MM.1S (cell line): ENCODE measurements around the gene SHCBP1.

Experiments
- DNase-seq: peaks from one replicate; pipeline ENCODE4 v3.0.0-alpha.2; 2015
- H2AFZ ChIP-seq: fragments of 300-600 bp; sonication (generic); 2 replicates; pipeline ENCODE4 v1.6.0; 2016; ENCODE audit warnings: antibody characterized with exemption, low read length
- H3F3A ChIP-seq: fragments of 300-600 bp; sonication (generic); 2 replicates; pipeline ENCODE4 v1.6.1; 2016; ENCODE audit warnings: mild to moderate bottlenecking, antibody characterized with exemption, low read length, moderate library complexity, mixed read lengths; ENCODE audit not compliant: insufficient read depth
- H3K27ac ChIP-seq: fragments of 300-600 bp; sonication (generic); 2 replicates; pipeline ENCODE4 v1.5.1; 2016; ENCODE audit warnings: mild to moderate bottlenecking, low read length
- H3K27me3 ChIP-seq: fragments of 300-600 bp; sonication (generic); replicated peaks from 2 replicates; pipeline ENCODE4 v1.6.0; 2016; ENCODE audit warnings: low read length; ENCODE audit not compliant: insufficient read depth
- H3K36me3 ChIP-seq: fragments of 300-600 bp; sonication (generic); replicated peaks from 2 replicates; pipeline ENCODE4 v1.6.1; 2016; ENCODE audit warnings: mild to moderate bottlenecking, low read length, mixed read lengths; ENCODE audit not compliant: insufficient read depth
- H3K4me1 ChIP-seq: fragments of 300-600 bp; sonication (generic); 2 replicates; pipeline ENCODE4 v1.6.1; 2016; ENCODE audit warnings: low read length, mixed read lengths
- H3K4me2 ChIP-seq: fragments of 300-600 bp; sonication (generic); 2 replicates; pipeline ENCODE4 v1.6.0; 2016; ENCODE audit warnings: low read depth, low read length
- H3K4me3 ChIP-seq: fragments of 300-600 bp; sonication (generic); 2 replicates; pipeline ENCODE4 v1.5.1; 2016; ENCODE audit warnings: low read length, mixed read lengths
- H3K79me2 ChIP-seq: fragments of 300-600 bp; sonication (generic); 2 replicates; pipeline ENCODE4 v1.6.1; 2016; ENCODE audit warnings: mixed run types, low read length, mixed read lengths
- H3K9ac ChIP-seq: fragments of 300-600 bp; sonication (generic); 2 replicates; pipeline ENCODE4 v1.6.1; 2016; ENCODE audit warnings: low read length, mixed read lengths
- H3K9me2 ChIP-seq: fragments of 300-600 bp; sonication (generic); replicated peaks from 2 replicates; pipeline ENCODE4 v1.6.1; 2016; ENCODE audit warnings: mild to moderate bottlenecking, low read length, mixed read lengths; ENCODE audit not compliant: insufficient read depth
- H3K9me3 ChIP-seq: fragments of 300-600 bp; sonication (generic); replicated peaks from 2 replicates; pipeline ENCODE4 v1.6.1; 2016; ENCODE audit warnings: mild to moderate bottlenecking, low read length, mixed read lengths; ENCODE audit not compliant: insufficient read depth
- H4K20me1 ChIP-seq: fragments of 300-600 bp; sonication (generic); 2 replicates; pipeline ENCODE4 v1.6.1; 2016; ENCODE audit warnings: mild to moderate bottlenecking, low read length, moderate library complexity, mixed read lengths; ENCODE audit not compliant: insufficient read depth
- EZH2 ChIP-seq: fragments of 300-600 bp; sonication (generic); optimal IDR thresholded peaks from 2 replicates; pipeline ENCODE3; 2017; ENCODE audit warnings: low read depth, mild to moderate bottlenecking, antibody characterized with exemption, low read length, mixed read lengths
- EZH2phosphoT487 ChIP-seq: fragments of 300-600 bp; sonication (generic); IDR thresholded peaks from 2 replicates; pipeline ENCODE4 v1.6.1; 2018; ENCODE audit warnings: antibody characterized with exemption, low read length
- TF ChIP-seq, protein P1 (sequence below): fragments of 300-600 bp; sonication (generic); IDR thresholded peaks from 2 replicates; pipeline ENCODE4 v1.5.1; 2016; ENCODE audit warnings: antibody characterized with exemption, low read length, mixed read lengths

SHCBP1 gene

DNA sequence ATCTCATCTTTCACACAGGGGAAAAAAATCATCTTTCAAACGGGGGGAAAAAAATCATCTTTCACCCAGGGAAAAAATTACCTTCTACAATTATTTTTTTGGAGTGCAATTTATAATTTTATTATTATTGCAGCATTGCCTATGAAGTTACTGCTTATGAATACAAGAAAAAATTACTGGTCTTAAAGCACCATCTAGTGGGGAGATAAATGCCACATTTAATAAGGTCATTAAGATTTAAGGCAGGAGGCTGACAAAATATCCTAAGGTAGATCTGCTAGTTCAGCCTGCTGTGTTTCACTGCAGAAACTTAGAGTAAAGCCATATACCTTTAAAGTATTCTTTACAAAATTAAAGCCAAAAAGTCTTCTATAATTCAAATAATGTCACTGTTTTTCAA is 13.7 kb downstream of the SHCBP1 start:
- Histone ChIP-seq H3K27me3 (no peaks in the 10 kb centered on the region), H3K4me3 (no peak overlapping the region), H2AFZ (no peak overlapping the region), H3K4me2 (no peak overlapping the region), H3K9ac (no peak overlapping the region), H3K9me3 (no peaks in the 10 kb centered on the region), H3K9me2 (no peaks in the 10 kb centered on the region), H3K27ac (no peak overlapping the region), H3K79me2 (peaks cover 56% of the 10 kb centered on the region), H3K36me3 (peaks cover 29% of the 10 kb centered on the region), H3F3A (peaks cover 10% of the 10 kb centered on the region), H4K20me1 (no peaks in the 10 kb centered on the region), H3K4me1 (peaks cover 7% of the 10 kb centered on the region)
- TF ChIP-seq, protein P1, sequence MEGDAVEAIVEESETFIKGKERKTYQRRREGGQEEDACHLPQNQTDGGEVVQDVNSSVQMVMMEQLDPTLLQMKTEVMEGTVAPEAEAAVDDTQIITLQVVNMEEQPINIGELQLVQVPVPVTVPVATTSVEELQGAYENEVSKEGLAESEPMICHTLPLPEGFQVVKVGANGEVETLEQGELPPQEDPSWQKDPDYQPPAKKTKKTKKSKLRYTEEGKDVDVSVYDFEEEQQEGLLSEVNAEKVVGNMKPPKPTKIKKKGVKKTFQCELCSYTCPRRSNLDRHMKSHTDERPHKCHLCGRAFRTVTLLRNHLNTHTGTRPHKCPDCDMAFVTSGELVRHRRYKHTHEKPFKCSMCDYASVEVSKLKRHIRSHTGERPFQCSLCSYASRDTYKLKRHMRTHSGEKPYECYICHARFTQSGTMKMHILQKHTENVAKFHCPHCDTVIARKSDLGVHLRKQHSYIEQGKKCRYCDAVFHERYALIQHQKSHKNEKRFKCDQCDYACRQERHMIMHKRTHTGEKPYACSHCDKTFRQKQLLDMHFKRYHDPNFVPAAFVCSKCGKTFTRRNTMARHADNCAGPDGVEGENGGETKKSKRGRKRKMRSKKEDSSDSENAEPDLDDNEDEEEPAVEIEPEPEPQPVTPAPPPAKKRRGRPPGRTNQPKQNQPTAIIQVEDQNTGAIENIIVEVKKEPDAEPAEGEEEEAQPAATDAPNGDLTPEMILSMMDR: peak; percentile 28
- TF ChIP-seq EZH2: no peak
- peak; percentile 30 for DNase-seq

DNA sequence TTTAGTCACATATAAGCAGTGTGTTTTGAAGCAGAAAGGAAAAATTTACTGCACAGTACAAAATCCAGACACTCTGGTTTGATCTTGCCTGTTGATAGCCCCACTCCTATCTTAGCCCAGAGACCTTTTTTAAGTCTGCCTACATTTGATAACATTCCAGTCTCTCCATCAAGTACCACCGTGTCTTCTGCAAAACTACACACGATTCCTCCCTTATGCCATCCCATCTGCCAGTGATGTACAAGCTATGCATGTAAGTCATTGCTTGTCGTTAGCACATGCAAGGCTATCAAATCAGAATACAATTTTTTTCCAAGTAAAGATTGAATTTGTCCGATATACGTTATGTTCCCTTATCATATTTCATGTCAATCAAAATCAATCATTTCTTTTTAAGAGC is 14.9 kb downstream of the SHCBP1 start:
- Histone ChIP-seq H3F3A (no peaks in the 10 kb centered on the region), H4K20me1 (no peaks in the 10 kb centered on the region), H2AFZ (no peak overlapping the region), H3K9ac (no peak overlapping the region), H3K4me1 (no peaks in the 10 kb centered on the region; the same call in 1 of the 2 replicates), H3K9me3 (no peaks in the 10 kb centered on the region), H3K4me2 (no peak overlapping the region), H3K9me2 (no peaks in the 10 kb centered on the region), H3K79me2 (peaks cover 50% of the 10 kb centered on the region), H3K4me3 (no peak overlapping the region), H3K36me3 (peaks cover 34% of the 10 kb centered on the region), H3K27ac (no peak overlapping the region), H3K27me3 (no peaks in the 10 kb centered on the region)
- TF ChIP-seq EZH2phosphoT487 (no peak), EZH2 (no peak)
- TF ChIP-seq, protein P1: no peak
- DNase-seq: no peak

DNA sequence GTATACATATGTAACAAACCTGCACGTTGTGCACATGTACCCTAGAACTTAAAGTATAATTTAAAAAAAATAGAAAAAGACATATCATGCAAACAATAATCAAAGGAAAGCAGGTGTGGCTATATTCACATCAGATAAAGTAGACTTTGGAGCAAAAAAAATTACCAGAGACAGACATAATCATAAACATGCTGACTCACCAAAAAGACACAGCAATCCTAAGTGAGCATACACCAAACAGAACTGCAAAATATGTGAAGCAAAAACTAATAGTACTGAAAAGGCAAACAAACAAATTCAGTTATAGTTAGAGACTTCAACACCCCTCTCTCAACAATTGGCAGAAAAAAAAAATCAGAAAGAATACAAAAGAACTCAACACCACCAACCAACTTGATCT is 29.9 kb downstream of the SHCBP1 start:
- no peaks in the 10 kb centered on the region for H3F3A ChIP-seq
- H3K9me3 ChIP-seq: no peaks in the 10 kb centered on the region
- peaks cover 72% of the 10 kb centered on the region for H3K79me2 ChIP-seq
- H3K27me3 ChIP-seq: no peaks in the 10 kb centered on the region
- H3K27ac ChIP-seq: no peak overlapping the region
- H3K4me1 ChIP-seq: no peaks in the 10 kb centered on the region
- H3K4me2 ChIP-seq: no peak overlapping the region
- H3K36me3 ChIP-seq: peaks cover 3% of the 10 kb centered on the region; the same call in 1 of the 2 replicates
- H3K4me3 ChIP-seq: no peak overlapping the region
- H4K20me1 ChIP-seq: peaks cover under 1% of the 10 kb centered on the region; the same call in 1 of the 2 replicates
- TF ChIP-seq EZH2phosphoT487 (no peak), EZH2 (no peak)
- TF ChIP-seq, protein P1: no peak
- no peak overlapping the region for H3K9ac ChIP-seq
- no peaks in the 10 kb centered on the region for H3K9me2 ChIP-seq
- no peak for DNase-seq
- no peak overlapping the region for H2AFZ ChIP-seq
